Gastrocnemius medialis (tissue), 4 donors: Measurements from ENCODE around the gene BFAR.

Source experiments
- CTCF ChIP-seq, 5 experiments: fragments of 450-650 bp in 3 of 5; fragments of 200-600 bp in 2 of 5; sonication (generic) in 2 of 5; IDR thresholded peaks in 4 of 5; conservative IDR thresholded peaks in 1 of 5; 1 replicate in 4 of 5; 2 replicates in 1 of 5; pipeline ENCODE4 v1.5.1; 2016 to 2019; ENCODE audit warnings: antibody characterized with exemption in 5 of 5, mild to moderate bottlenecking in 3 of 5, moderate library complexity in 3 of 5
- POLR2A ChIP-seq, 2 donors: fragments of 450-650 bp; IDR thresholded peaks; one replicate each; pipeline ENCODE4 v1.6.1; 2017; ENCODE audit warnings: antibody characterized with exemption in 2 of 2, mild to moderate bottlenecking in 2 of 2, moderate library complexity in 2 of 2

- TF ChIP-seq CTCF (IDR thresholded peaks at IDR 0.05 in 4 of 5, conservative IDR thresholded peaks at IDR 0.05 in 1 of 5): no peak
- TF ChIP-seq POLR2A (IDR thresholded peaks at IDR 0.05): peak; percentile 99
Measured at GRCh38 chr16:14632693-14633569, at the start of gene BFAR.
